ENCODE measurements around the gene ENAH. TPM values are rescaled to one million over a fixed set of nuclear protein-coding genes. Genes with fewer than 3 reads are reported as not detected.
"Not testable (repeated sequence)": the region's sequence is repeated elsewhere in the genome, so short reads cannot be mapped to it uniquely, and the experiment has no call there.

ENAH gene
- total RNA-seq: not detected

DNA sequence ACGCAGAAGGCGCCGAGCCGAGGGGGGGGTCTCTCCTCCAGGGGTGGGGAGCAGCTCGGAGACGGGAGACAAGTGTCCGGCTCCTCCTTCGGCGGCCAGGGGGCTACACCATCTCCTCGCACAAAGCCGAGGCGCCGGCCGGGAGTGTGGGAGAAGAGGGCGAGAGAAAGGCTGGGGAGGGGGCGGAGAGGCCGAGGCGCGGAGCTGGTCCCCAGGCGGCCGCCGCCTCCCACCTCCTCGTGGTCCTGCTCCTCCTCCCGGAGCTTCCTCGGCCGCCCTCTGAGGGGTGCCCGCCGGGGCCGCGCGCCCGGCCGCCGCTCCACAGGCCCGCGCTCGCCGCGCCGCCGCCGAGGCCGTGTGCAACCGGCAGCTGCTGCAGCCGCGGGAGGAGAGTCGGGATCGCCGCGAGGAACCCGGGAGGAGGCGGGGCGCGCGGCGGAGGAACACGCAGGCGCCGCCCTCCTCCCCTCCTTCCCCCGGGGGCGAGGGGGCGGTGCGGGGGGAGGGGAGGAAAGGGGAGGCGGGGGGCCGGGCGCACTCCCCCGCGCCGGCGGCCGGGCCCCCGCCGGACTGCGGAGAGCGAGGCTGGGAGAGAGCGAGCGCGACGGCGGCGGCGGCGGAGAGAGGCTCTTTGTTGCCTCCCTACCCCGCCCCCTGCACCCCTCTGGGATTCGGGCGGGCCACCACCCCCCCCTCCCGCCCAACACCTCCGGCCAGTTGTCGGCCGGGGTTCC is at the start of gene ENAH:
TSS of gene ENAH (minus strand) at position 395 of the 734 bp plus-strand sequence. CDS start 433 bp downstream, outside the sequence.
- Mint-ChIP-seq H3K36me3 (ENCODE audit: low read depth) (peaks cover 2% of the 10 kb centered on the region), H3K27me3 (peaks cover 50% of the 10 kb centered on the region), H3K4me1 (peaks cover 13% of the 10 kb centered on the region), H3K9me3 (no peaks in the 10 kb centered on the region), H3K27ac (no peak within 1 kb of the TSS), H3K4me3 (peak within 1 kb of the TSS; percentile 74)
- DNase-seq: peak; percentile 26
- CTCF ChIA-PET: no interaction called here
- POLR2A ChIA-PET: no interaction called here

DNA sequence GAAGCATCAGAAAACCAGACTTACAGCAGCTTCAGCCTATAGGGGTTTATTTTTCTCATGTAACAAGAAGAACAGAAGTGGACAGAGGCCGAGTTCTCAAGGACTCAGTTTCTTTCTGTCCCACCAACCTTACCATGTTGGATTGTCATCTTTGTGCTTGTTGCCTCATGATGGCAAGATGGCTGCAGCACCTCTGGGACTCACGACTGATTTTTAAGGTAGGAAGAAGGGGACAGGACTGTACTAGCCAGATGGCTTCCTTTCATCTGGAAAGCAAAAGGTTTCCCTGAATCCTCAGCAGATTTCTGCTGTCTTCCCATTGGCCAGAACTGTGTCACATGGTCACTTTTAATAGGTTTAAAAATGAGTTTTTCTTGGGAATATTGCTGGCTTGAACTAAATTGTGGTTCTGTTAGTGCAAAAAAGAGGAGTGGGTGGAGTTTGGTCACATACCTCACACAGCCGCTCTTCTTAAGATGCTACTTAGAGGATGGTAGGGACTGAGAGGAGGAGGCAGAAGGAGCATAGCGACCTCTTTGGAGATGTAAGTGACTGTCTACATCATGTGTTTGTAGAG is 48.1 kb upstream of the ENAH start:
- POLR2A ChIA-PET: no interaction called here
- H3K9me3 Mint-ChIP-seq: no peaks in the 10 kb centered on the region
- H3K4me3 Mint-ChIP-seq: no peak overlapping the region
- H3K4me1 Mint-ChIP-seq: no peaks in the 10 kb centered on the region
- no peaks in the 10 kb centered on the region for H3K27me3 Mint-ChIP-seq
- H3K36me3 Mint-ChIP-seq (ENCODE audit: low read depth): no peaks in the 10 kb centered on the region
- DNase-seq: no peak
- no peak overlapping the region for H3K27ac Mint-ChIP-seq
- CTCF ChIA-PET: no interaction called here

DNA sequence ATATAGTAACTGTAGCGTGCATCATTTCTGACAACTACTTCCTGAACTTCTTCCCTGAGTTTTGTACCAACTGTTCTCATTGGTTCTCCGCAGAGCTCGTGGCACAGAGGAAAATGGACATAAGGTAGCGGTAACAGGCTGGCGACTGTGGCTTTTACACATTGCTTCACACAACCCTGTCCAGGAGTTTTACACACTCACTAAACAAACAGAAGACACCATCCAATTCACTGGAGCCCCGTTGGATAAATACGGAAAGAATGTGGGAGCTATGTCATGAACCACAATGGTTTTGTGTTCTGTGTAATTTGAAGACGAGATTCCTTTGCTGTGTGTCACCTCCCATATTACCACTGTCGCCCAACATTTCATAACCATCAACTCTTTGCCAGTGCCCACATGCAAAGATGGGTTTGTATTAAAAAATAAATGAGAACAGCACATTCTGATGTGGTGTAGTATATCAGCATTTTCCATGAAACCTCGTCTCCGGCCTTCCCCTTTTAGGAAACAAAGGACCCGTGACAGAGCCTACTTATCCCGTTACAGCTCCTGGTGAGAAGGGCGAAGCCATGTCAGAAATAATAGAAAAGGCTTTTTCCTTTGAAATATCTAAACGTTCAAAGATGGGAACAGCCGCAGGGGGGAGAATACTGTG is 47.4 kb upstream of the ENAH start:
- CTCF ChIA-PET: no interaction called here
- DNase-seq: no peak
- POLR2A ChIA-PET: no interaction called here
- no peaks in the 10 kb centered on the region for H3K9me3 Mint-ChIP-seq
- no peaks in the 10 kb centered on the region for H3K27me3 Mint-ChIP-seq
- no peak overlapping the region for H3K4me3 Mint-ChIP-seq
- H3K27ac Mint-ChIP-seq: no peak overlapping the region
- no peaks in the 10 kb centered on the region for H3K36me3 Mint-ChIP-seq (ENCODE audit: low read depth)
- H3K4me1 Mint-ChIP-seq: no peaks in the 10 kb centered on the region

DNA sequence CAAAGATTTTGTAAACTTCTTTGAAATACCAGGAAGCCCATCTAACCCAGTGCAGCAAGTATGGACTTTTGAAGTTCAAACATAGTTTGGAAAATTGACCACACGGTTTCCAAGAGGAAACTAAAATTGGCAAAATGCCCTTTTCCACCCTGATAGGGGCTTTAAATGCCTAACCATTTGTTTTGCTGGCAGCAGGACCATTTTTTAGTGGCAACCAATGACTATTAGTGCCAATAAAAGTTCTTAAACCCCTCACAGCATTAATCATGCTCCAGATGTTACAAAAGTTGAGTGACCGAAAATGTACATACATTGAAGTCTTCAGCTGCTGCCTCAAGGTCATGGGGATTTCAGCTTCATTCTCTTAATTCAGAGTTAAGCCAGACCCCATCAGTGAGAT is 46.4 kb upstream of the ENAH start:
- Mint-ChIP-seq H3K36me3 (ENCODE audit: low read depth) (no peaks in the 10 kb centered on the region), H3K27me3 (no peaks in the 10 kb centered on the region), H3K4me3 (no peak overlapping the region), H3K9me3 (no peaks in the 10 kb centered on the region), H3K4me1 (no peaks in the 10 kb centered on the region), H3K27ac (no peak overlapping the region)
- ChIA-PET POLR2A (no interaction called here), CTCF (no interaction called here)
- no peak for DNase-seq

DNA sequence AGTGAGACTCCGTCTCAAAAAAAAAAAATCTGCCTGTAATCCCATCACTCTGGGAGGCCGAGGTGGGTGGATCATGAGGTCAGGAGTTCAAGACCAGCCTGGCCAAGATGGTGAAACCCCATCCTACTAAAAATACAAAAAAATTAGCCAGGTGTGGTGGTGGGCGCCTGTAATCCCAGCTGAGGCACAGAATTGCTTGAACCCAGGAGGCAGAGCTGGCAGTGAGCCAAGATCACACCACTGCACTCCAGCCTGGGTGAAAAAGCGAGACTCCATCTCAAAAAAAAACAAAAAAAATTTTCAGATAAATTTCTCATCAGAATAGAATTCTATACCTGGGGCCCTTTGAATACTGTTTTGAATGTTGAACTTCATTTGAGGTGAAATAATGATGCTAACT is 45.3 kb upstream of the ENAH start:
- CTCF ChIA-PET; H3K27me3 Mint-ChIP-seq; POLR2A ChIA-PET; H3K9me3 Mint-ChIP-seq; H3K36me3 Mint-ChIP-seq (ENCODE audit: low read depth); H3K27ac Mint-ChIP-seq; DNase-seq; H3K4me3 Mint-ChIP-seq; H3K4me1 Mint-ChIP-seq: not testable (repeated sequence)

DNA sequence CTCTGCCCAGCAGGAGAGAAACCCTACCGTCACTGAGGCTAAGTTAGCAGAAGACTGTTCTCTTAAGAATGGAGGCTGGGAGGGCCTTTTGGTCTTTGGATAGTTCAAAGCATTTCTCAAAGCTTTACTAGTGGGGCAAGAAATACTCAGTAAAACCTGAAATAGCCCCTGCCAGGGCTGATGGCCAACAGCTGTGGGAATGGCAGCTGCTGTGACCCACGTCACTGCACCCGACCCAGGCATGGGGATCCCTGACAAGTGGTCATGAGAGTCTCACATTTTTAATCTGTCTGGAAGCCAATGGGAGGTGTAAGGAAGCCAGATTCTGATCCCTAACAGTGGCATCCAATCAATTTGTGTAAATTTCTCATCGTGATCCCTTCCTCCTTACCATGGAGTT is 44.5 kb upstream of the ENAH start:
- no peaks in the 10 kb centered on the region for H3K9me3 Mint-ChIP-seq
- H3K36me3 Mint-ChIP-seq (ENCODE audit: low read depth): no peaks in the 10 kb centered on the region
- ChIA-PET CTCF (no interaction called here), POLR2A (no interaction called here)
- DNase-seq: no peak
- no peaks in the 10 kb centered on the region for H3K27me3 Mint-ChIP-seq
- H3K4me1 Mint-ChIP-seq: no peaks in the 10 kb centered on the region
- no peak overlapping the region for H3K27ac Mint-ChIP-seq
- H3K4me3 Mint-ChIP-seq: no peak overlapping the region

DNA sequence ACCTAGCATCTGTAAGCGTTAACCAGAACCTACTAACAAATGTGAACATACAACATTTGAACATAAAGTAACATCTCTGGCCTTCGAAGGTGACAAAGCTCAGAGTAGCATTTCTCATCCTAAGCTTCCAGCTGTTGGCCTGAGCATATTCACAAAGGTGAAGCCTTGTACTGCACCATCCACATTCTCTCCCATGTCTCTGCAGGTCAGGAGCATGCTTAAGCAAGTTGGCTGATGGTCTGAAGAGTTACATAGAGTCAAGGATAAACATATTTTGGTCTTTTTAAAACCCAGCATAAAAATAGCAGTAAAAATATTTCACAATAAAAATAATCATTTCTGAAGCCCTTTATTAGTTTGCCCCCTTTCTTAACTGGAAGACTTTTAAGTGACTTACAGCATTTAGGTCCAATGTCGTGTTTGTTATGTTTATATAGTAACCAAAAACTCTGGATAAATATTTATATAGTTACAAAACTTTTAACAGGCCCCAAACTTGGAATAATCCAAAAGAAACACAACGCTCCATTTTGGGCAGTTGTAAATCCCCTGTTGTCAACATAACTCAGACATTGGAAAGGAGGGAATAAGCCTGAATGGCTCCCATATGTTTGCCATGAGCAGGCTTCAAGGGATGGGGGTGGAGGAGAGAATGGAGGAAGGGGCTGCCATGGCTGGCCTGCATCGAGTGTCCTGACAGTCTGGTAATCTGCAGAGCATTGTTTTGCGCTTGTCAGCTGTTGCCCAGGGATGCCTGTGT is 42.8 kb upstream of the ENAH start:
- Mint-ChIP-seq H3K27me3 (no peaks in the 10 kb centered on the region), H3K27ac (no peak overlapping the region), H3K4me3 (no peak overlapping the region), H3K4me1 (no peaks in the 10 kb centered on the region), H3K36me3 (ENCODE audit: low read depth) (no peaks in the 10 kb centered on the region), H3K9me3 (no peaks in the 10 kb centered on the region)
- no peak for DNase-seq
- POLR2A ChIA-PET: no interaction called here
- CTCF ChIA-PET: no interaction called here

DNA sequence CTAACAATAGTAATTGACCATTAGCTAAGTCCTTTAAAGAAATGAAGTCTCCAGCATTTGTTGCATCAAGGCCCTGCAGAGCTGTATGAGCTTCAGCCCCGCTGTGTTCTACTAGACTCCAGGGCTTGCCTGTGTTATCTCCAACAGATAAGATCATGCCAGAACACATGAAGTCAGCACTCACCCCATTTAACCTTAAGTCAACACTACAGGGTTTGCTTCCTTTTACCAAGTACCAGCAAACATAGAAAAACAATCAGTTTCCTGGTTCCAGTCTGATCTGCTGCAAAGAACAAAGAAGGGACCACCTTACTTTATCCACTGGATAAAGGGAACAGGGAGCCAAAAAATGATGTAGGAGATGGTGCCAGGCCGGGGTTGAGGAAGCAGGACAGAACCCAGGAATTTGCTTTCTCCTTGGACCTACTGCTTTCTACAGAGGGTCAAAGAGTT is 41.3 kb upstream of the ENAH start:
- Mint-ChIP-seq H3K36me3 (ENCODE audit: low read depth) (no peaks in the 10 kb centered on the region), H3K4me3 (no peak overlapping the region), H3K27ac (no peak overlapping the region), H3K27me3 (no peaks in the 10 kb centered on the region), H3K9me3 (no peaks in the 10 kb centered on the region), H3K4me1 (no peaks in the 10 kb centered on the region)
- POLR2A ChIA-PET: no interaction called here
- CTCF ChIA-PET: no interaction called here
- DNase-seq: no peak

DNA sequence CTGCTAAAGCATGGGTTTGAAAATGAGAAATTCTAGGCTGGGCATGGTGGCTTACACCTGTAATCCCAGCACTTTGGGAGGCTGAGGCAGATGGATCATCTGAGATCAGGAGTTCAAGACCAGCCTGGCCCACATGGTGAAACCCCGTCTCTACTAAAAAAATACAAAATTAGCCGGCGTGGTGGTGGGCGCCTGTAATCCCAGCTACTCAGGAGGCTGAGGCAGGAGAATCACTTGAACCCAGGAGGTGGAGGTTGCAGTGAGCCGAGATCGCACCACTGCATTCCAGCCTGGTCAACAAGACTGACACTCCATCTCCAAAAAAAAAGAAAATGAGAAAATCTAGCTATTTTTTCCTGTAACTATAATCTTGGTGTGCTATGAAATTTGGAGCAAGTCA is 40.8 kb upstream of the ENAH start:
- H3K9me3 Mint-ChIP-seq; H3K27ac Mint-ChIP-seq; H3K36me3 Mint-ChIP-seq (ENCODE audit: low read depth); POLR2A ChIA-PET; H3K4me3 Mint-ChIP-seq; DNase-seq; H3K27me3 Mint-ChIP-seq; H3K4me1 Mint-ChIP-seq; CTCF ChIA-PET: not testable (repeated sequence)

DNA sequence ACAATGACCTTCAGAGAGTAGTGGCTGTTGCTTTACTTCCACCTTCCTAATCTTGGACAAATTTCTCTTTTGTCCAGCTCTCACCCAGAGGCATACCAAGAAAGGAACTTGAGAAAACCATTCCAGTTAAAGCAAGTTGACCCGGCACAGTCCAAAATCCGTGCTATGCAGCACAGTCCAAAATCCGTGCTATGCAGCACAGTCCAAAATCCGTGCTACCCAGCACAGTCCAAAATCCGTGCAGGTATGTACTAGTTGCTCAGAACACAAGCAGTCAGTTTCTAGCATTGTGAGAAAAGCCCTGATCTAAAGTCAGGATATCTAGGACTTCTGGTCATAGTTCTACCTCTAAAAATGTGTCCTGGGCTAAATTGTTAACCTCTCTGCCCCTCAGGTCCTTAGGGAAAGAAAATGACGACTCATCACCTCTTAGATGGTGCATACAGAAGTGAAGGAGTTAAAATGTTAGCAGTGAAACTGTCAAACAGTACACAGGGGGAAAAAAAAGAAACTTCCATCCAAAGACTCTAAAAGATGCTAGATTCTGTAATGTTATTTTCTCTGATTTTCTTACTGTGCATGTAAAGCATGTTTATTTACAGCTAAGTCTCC is 40.3 kb upstream of the ENAH start:
- ChIA-PET CTCF (interaction anchor here (0.5 kb wide), 1 partner anchor 56 kb away, joined by 3 read pairs; no protein-coding TSS in a partner anchor), POLR2A (no interaction called here)
- Mint-ChIP-seq H3K27me3 (no peaks in the 10 kb centered on the region), H3K4me1 (no peaks in the 10 kb centered on the region), H3K27ac (no peak overlapping the region), H3K4me3 (no peak overlapping the region), H3K36me3 (ENCODE audit: low read depth) (no peaks in the 10 kb centered on the region), H3K9me3 (no peaks in the 10 kb centered on the region)
- no peak for DNase-seq

DNA sequence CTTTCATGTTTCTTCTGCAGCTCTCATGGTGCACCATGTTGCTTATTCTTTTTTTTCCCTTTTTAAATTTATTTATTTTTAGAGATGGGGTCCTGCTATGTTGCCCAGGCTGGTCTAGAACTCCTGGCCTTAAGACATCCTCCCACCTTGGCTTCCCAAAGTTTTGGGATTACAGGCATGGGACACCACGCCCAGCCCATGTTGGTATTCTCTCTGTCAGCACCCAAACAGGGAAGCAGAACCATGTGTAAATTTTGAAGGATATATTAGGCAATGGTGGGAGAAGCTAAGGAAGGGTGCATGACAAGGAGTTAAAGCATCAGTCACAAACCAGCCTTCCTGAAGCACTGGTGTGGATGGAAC is 39.6 kb upstream of the ENAH start:
- Mint-ChIP-seq H3K27me3 (no peaks in the 10 kb centered on the region), H3K4me1 (no peaks in the 10 kb centered on the region), H3K9me3 (no peaks in the 10 kb centered on the region), H3K36me3 (ENCODE audit: low read depth) (no peaks in the 10 kb centered on the region), H3K27ac (no peak overlapping the region), H3K4me3 (no peak overlapping the region)
- ChIA-PET CTCF (no interaction called here), POLR2A (no interaction called here)
- no peak for DNase-seq

DNA sequence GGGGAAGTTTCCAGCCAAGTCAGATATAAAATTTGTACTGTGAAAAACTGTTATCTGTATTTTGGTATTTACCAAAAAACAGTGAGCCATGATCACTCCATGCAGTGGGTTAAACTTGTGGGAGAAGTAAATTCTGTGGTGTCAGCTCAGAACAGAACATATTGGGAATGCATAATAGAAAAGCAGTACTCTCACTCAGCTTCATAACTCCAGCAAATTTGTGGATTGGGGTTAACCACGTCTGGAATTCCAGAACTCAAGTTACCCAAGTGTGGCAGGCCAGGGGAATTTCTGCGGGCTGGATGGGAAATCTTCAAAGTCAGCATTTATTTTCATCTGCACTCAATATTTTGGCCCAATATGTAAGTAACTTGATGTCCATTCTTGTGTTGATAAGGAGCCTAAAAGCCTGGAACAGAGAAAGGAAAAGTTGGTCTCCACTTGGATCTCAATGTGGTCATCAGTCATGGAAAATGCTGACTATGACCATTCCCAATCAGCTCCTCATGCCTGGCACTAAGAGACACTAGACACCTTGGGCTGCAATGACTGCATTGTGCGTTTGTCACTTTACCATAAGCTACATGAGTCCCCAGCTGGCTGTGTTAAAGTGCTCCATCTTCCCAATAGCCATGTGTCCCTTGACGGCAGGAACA is 39.1 kb upstream of the ENAH start:
- Mint-ChIP-seq H3K4me1 (no peaks in the 10 kb centered on the region), H3K27ac (no peak overlapping the region), H3K9me3 (no peaks in the 10 kb centered on the region), H3K4me3 (no peak overlapping the region), H3K27me3 (peaks cover under 1% of the 10 kb centered on the region), H3K36me3 (ENCODE audit: low read depth) (no peaks in the 10 kb centered on the region)
- ChIA-PET POLR2A (no interaction called here), CTCF (no interaction called here)
- no peak for DNase-seq

DNA sequence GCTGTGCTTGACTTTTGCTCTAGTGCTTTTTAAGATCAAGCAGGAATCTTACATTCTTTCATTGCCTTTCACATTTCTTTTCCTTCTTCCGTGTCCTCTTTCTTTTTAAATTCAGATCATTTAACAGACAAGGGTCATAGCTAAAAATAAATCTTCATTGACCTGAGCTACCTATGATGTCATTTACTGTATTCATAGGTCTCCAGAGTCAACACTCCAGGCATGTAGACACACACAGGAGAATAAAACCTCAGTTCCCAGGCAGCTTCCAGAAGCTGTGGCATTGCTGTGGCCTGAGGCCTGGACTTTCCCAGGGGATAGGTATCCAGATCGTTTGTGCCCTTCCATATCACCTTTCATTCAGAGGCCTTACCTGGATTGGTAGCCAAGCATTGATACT is 38.5 kb upstream of the ENAH start:
- no peaks in the 10 kb centered on the region for H3K4me1 Mint-ChIP-seq
- peaks cover 3% of the 10 kb centered on the region for H3K27me3 Mint-ChIP-seq
- H3K4me3 Mint-ChIP-seq: no peak overlapping the region
- CTCF ChIA-PET: no interaction called here
- no peak for DNase-seq
- no peaks in the 10 kb centered on the region for H3K36me3 Mint-ChIP-seq (ENCODE audit: low read depth)
- POLR2A ChIA-PET: no interaction called here
- no peaks in the 10 kb centered on the region for H3K9me3 Mint-ChIP-seq
- H3K27ac Mint-ChIP-seq: no peak overlapping the region
